ENCODE measurements around the gene WDR64.

WDR64 gene

GRCh38 chr1:241838897-241839296 lies 186.8 kb downstream of the WDR64 start:
- TF ChIP-seq SNAI2 (CRISPR knock-in tag; IDR thresholded peaks at IDR 0.05) (no peak), OSR1 (CRISPR knock-in tag; IDR thresholded peaks at IDR 0.05) (no peak), ESRRG (CRISPR knock-in tag; IDR thresholded peaks at IDR 0.05) (no peak), ZNF565 (CRISPR knock-in tag; conservative IDR thresholded peaks at IDR 0.05; ENCODE audit: low read depth) (no peak), ZFP3 (CRISPR knock-in tag; IDR thresholded peaks at IDR 0.05) (no peak), RARB (CRISPR knock-in tag; IDR thresholded peaks at IDR 0.05) (no peak), GLIS3 (CRISPR knock-in tag; IDR thresholded peaks at IDR 0.05) (no peak), ZNF70 (CRISPR knock-in tag; IDR thresholded peaks at IDR 0.05) (no peak), ZNF8 (CRISPR knock-in tag; IDR thresholded peaks at IDR 0.05) (no peak), ARNTL (CRISPR knock-in tag; IDR thresholded peaks at IDR 0.05; ENCODE audit: borderline replicate concordance, low read depth) (no peak), PPARA (CRISPR knock-in tag; IDR thresholded peaks at IDR 0.05; ENCODE audit: borderline replicate concordance) (no peak), BACH2 (CRISPR knock-in tag; IDR thresholded peaks at IDR 0.05; ENCODE audit: borderline replicate concordance) (no peak)
- ATAC-seq, result no peak

GRCh38 chr1:241839369-241839979 lies 187.4 kb downstream of the WDR64 start:
- ATAC-seq, result no peak
- TF ChIP-seq PPARA (CRISPR knock-in tag; IDR thresholded peaks at IDR 0.05; ENCODE audit: borderline replicate concordance) (no peak), BACH2 (CRISPR knock-in tag; IDR thresholded peaks at IDR 0.05; ENCODE audit: borderline replicate concordance) (no peak), ARNTL (CRISPR knock-in tag; IDR thresholded peaks at IDR 0.05; ENCODE audit: borderline replicate concordance, low read depth) (no peak), POU6F1 (CRISPR knock-in tag; IDR thresholded peaks at IDR 0.05; ENCODE audit: borderline replicate concordance, low read depth) (no peak), ZNF8 (CRISPR knock-in tag; IDR thresholded peaks at IDR 0.05) (no peak), CSRNP3 (CRISPR knock-in tag; IDR thresholded peaks at IDR 0.05) (no peak), ZFP30 (CRISPR knock-in tag; IDR thresholded peaks at IDR 0.05) (no peak)
- TF ChIP-seq, protein P1, sequence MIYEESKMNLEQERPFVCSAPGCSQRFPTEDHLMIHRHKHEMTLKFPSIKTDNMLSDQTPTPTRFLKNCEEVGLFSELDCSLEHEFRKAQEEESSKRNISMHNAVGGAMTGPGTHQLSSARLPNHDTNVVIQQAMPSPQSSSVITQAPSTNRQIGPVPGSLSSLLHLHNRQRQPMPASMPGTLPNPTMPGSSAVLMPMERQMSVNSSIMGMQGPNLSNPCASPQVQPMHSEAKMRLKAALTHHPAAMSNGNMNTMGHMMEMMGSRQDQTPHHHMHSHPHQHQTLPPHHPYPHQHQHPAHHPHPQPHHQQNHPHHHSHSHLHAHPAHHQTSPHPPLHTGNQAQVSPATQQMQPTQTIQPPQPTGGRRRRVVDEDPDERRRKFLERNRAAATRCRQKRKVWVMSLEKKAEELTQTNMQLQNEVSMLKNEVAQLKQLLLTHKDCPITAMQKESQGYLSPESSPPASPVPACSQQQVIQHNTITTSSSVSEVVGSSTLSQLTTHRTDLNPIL (CRISPR knock-in tag; IDR thresholded peaks at IDR 0.05; ENCODE audit: low read depth), result no peak
- TF ChIP-seq, protein P2, sequence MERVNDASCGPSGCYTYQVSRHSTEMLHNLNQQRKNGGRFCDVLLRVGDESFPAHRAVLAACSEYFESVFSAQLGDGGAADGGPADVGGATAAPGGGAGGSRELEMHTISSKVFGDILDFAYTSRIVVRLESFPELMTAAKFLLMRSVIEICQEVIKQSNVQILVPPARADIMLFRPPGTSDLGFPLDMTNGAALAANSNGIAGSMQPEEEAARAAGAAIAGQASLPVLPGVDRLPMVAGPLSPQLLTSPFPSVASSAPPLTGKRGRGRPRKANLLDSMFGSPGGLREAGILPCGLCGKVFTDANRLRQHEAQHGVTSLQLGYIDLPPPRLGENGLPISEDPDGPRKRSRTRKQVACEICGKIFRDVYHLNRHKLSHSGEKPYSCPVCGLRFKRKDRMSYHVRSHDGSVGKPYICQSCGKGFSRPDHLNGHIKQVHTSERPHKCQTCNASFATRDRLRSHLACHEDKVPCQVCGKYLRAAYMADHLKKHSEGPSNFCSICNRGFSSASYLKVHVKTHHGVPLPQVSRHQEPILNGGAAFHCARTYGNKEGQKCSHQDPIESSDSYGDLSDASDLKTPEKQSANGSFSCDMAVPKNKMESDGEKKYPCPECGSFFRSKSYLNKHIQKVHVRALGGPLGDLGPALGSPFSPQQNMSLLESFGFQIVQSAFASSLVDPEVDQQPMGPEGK (CRISPR knock-in tag; IDR thresholded peaks at IDR 0.05; ENCODE audit: borderline replicate concordance), result no peak

GRCh38 chr1:241840164-241840563 lies 188.1 kb downstream of the WDR64 start:
- no peak for ATAC-seq
- TF ChIP-seq ARNTL (CRISPR knock-in tag; IDR thresholded peaks at IDR 0.05; ENCODE audit: borderline replicate concordance, low read depth) (no peak), ZNF565 (CRISPR knock-in tag; conservative IDR thresholded peaks at IDR 0.05; ENCODE audit: low read depth) (no peak), PPARA (CRISPR knock-in tag; IDR thresholded peaks at IDR 0.05; ENCODE audit: borderline replicate concordance) (no peak), CSDC2 (CRISPR knock-in tag; IDR thresholded peaks at IDR 0.05) (no peak), ZNF70 (CRISPR knock-in tag; IDR thresholded peaks at IDR 0.05) (no peak), RARB (CRISPR knock-in tag; IDR thresholded peaks at IDR 0.05) (no peak), GLIS3 (CRISPR knock-in tag; IDR thresholded peaks at IDR 0.05) (no peak), TCF4 (CRISPR knock-in tag; IDR thresholded peaks at IDR 0.05; ENCODE audit: borderline replicate concordance) (no peak), ZC3H10 (CRISPR knock-in tag; IDR thresholded peaks at IDR 0.05) (no peak), CSRNP3 (CRISPR knock-in tag; IDR thresholded peaks at IDR 0.05) (no peak), ISL1 (CRISPR knock-in tag; IDR thresholded peaks at IDR 0.05) (no peak), ZNF8 (CRISPR knock-in tag; IDR thresholded peaks at IDR 0.05) (no peak)
- TF ChIP-seq, protein P1 (CRISPR knock-in tag; IDR thresholded peaks at IDR 0.05; ENCODE audit: low read depth), result no peak
- TF ChIP-seq, protein P3, sequence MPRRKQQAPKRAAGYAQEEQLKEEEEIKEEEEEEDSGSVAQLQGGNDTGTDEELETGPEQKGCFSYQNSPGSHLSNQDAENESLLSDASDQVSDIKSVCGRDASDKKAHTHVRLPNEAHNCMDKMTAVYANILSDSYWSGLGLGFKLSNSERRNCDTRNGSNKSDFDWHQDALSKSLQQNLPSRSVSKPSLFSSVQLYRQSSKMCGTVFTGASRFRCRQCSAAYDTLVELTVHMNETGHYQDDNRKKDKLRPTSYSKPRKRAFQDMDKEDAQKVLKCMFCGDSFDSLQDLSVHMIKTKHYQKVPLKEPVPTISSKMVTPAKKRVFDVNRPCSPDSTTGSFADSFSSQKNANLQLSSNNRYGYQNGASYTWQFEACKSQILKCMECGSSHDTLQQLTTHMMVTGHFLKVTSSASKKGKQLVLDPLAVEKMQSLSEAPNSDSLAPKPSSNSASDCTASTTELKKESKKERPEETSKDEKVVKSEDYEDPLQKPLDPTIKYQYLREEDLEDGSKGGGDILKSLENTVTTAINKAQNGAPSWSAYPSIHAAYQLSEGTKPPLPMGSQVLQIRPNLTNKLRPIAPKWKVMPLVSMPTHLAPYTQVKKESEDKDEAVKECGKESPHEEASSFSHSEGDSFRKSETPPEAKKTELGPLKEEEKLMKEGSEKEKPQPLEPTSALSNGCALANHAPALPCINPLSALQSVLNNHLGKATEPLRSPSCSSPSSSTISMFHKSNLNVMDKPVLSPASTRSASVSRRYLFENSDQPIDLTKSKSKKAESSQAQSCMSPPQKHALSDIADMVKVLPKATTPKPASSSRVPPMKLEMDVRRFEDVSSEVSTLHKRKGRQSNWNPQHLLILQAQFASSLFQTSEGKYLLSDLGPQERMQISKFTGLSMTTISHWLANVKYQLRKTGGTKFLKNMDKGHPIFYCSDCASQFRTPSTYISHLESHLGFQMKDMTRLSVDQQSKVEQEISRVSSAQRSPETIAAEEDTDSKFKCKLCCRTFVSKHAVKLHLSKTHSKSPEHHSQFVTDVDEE (CRISPR knock-in tag; IDR thresholded peaks at IDR 0.05), result no peak
